Mesendoderm (in vitro differentiated cells): ENCODE data around the gene C1QTNF8.

Source experiments
- DNase-seq: peaks from one replicate; pipeline ENCODE4 v3.0.0; 2013
- H2AK5ac ChIP-seq: 2 replicates; pipeline ENCODE4 v1.6.1; 2013; ENCODE audit warnings: low read length, inconsistent platforms
- H2BK120ac ChIP-seq: 2 replicates; pipeline ENCODE4 v1.6.1; 2013; ENCODE audit warnings: low read depth, mild to moderate bottlenecking, low read length, moderate library complexity, mixed read lengths
- H2BK15ac ChIP-seq: replicated peaks from 2 replicates; pipeline ENCODE4 v1.6.1; 2013; ENCODE audit warnings: low read depth, mild to moderate bottlenecking, moderate library complexity
- H2BK5ac ChIP-seq: 2 replicates; pipeline ENCODE4 v1.6.1; 2013; ENCODE audit warnings: low read length, inconsistent platforms
- H3K18ac ChIP-seq: 2 replicates; pipeline ENCODE4 v1.6.1; 2013; ENCODE audit warnings: mild to moderate bottlenecking, low read length, mixed read lengths
- H3K23ac ChIP-seq: one replicate; pipeline ENCODE4 v1.6.1; 2013; ENCODE audit warnings: low read length
- H3K27ac ChIP-seq: 2 replicates; pipeline ENCODE4 v1.5.1; 2013; ENCODE audit warnings: low read depth, mild to moderate bottlenecking, inconsistent platforms, low read length, moderate library complexity
- H3K27me3 ChIP-seq: 2 replicates; pipeline ENCODE4 v1.6.1; 2013; ENCODE audit warnings: low read length, control low read depth, mild to moderate bottlenecking, inconsistent platforms; ENCODE audit not compliant: insufficient read depth, poor library complexity
- H3K36me3 ChIP-seq: 2 replicates; pipeline ENCODE4 v1.6.1; 2013; ENCODE audit warnings: low read length, inconsistent platforms; ENCODE audit not compliant: control insufficient read depth, insufficient read depth
- H3K4ac ChIP-seq: one replicate; pipeline ENCODE4 v1.6.1; 2013; ENCODE audit warnings: low read depth, mild to moderate bottlenecking, low read length, moderate library complexity
- H3K4me1 ChIP-seq: 2 replicates; pipeline ENCODE4 v1.6.1; 2013; ENCODE audit warnings: low read depth, low read length, inconsistent platforms; ENCODE audit not compliant: control insufficient read depth
- H3K4me2 ChIP-seq: 2 replicates; pipeline ENCODE4 v1.6.1; 2013; ENCODE audit warnings: low read length
- H3K4me3 ChIP-seq: 2 replicates; pipeline ENCODE4 v1.5.1; 2013; ENCODE audit warnings: mild to moderate bottlenecking, low read length
- H3K56ac ChIP-seq: one replicate; pipeline ENCODE4 v1.6.1; 2013; ENCODE audit warnings: low read length
- H3K79me1 ChIP-seq: 2 replicates; pipeline ENCODE4 v1.6.1; 2013; ENCODE audit warnings: low read length, inconsistent platforms
- H3K79me2 ChIP-seq: 2 replicates; pipeline ENCODE4 v1.6.1; 2013; ENCODE audit warnings: mild to moderate bottlenecking, low read length; ENCODE audit not compliant: control insufficient read depth, insufficient read depth
- H3K9ac ChIP-seq: 2 replicates; pipeline ENCODE4 v1.6.1; 2013; ENCODE audit warnings: low read length, inconsistent platforms
- H4K5ac ChIP-seq: one replicate; pipeline ENCODE4 v1.6.1; 2013; ENCODE audit warnings: low read length
- H4K8ac ChIP-seq: one replicate; pipeline ENCODE4 v1.6.1; 2013; ENCODE audit warnings: low read depth, mild to moderate bottlenecking, control low read depth, low read length, moderate library complexity
- whole genome bisulfite sequencing: extraction: QIAGEN DNeasy Blood & Tissue Kit; methylation state at CpG from one replicate; pipeline ENCODE4 v1.1.7; 2013; ENCODE audit warnings: low lambda C conversion rate, missing lambda C conversion rate; ENCODE audit not compliant: insufficient coverage; ENCODE audit errors: extremely low coverage; 5-methylcytosine and 5-hydroxymethylcytosine counted together

C1QTNF8 gene

GRCh38 chr16:1097800-1098199 lies 1.8 kb upstream of the C1QTNF8 start:
- H4K8ac ChIP-seq: no peak overlapping the region
- no peak overlapping the region for H2AK5ac ChIP-seq
- H3K79me1 ChIP-seq: no peaks in the 10 kb centered on the region
- H2BK5ac ChIP-seq: no peak overlapping the region
- H3K79me2 ChIP-seq: no peaks in the 10 kb centered on the region
- DNase-seq: no peak
- H3K18ac ChIP-seq: no peak overlapping the region
- H2BK120ac ChIP-seq: no peak overlapping the region
- no peak overlapping the region for H3K9ac ChIP-seq
- no peak overlapping the region for H3K56ac ChIP-seq
- no CpG with 5 or more reads among the region's 23 CpGs for WGBS
- no peaks in the 10 kb centered on the region for H3K4me1 ChIP-seq
- H3K36me3 ChIP-seq: no peaks in the 10 kb centered on the region
- H3K4ac ChIP-seq: no peak overlapping the region
- no peak overlapping the region for H3K4me3 ChIP-seq
- no peak overlapping the region for H4K5ac ChIP-seq
- H3K23ac ChIP-seq: no peak overlapping the region
- no peak overlapping the region for H3K27ac ChIP-seq
- H2BK15ac ChIP-seq: no peak overlapping the region
- no peaks in the 10 kb centered on the region for H3K27me3 ChIP-seq
- H3K4me2 ChIP-seq: no peak overlapping the region

GRCh38 chr16:1097156-1097555 lies 1.1 kb upstream of the C1QTNF8 start:
- Histone ChIP-seq H3K27me3 (no peaks in the 10 kb centered on the region), H3K4me2 (no peak overlapping the region), H3K9ac (no peak overlapping the region), H2AK5ac (no peak overlapping the region), H4K8ac (no peak overlapping the region), H3K56ac (no peak overlapping the region), H3K4ac (no peak overlapping the region), H3K23ac (no peak overlapping the region), H3K27ac (no peak overlapping the region), H3K18ac (no peak overlapping the region), H2BK120ac (no peak overlapping the region), H4K5ac (no peak overlapping the region), H3K79me1 (no peaks in the 10 kb centered on the region), H2BK15ac (no peak overlapping the region), H2BK5ac (no peak overlapping the region), H3K36me3 (no peaks in the 10 kb centered on the region), H3K79me2 (no peaks in the 10 kb centered on the region), H3K4me1 (no peaks in the 10 kb centered on the region), H3K4me3 (no peak overlapping the region)
- WGBS: no CpG with 5 or more reads among the region's 18 CpGs
- DNase-seq: no peak

- Histone ChIP-seq H3K4me3 (no peak overlapping the region), H3K27ac (no peak overlapping the region), H4K8ac (no peak overlapping the region), H3K4ac (no peak overlapping the region), H3K9ac (no peak overlapping the region), H3K56ac (no peak overlapping the region), H3K79me2 (no peaks in the 10 kb centered on the region), H3K4me1 (peaks cover 2% of the 10 kb centered on the region), H3K18ac (no peak overlapping the region), H2BK15ac (no peak overlapping the region), H3K4me2 (no peak overlapping the region), H3K23ac (no peak overlapping the region), H2AK5ac (no peak overlapping the region), H2BK120ac (no peak overlapping the region), H4K5ac (no peak overlapping the region), H2BK5ac (no peak overlapping the region), H3K79me1 (no peaks in the 10 kb centered on the region), H3K36me3 (no peaks in the 10 kb centered on the region), H3K27me3 (no peaks in the 10 kb centered on the region)
- DNase-seq: no peak
- WGBS: no CpG with 5 or more reads among the region's 16 CpGs
Observed at GRCh38 chr16:1095450-1096168, 435 bp downstream of the C1QTNF8 start.

GRCh38 chr16:1094601-1095449 lies 1.2 kb downstream of the C1QTNF8 start:
- Histone ChIP-seq H3K27ac (no peak overlapping the region), H3K27me3 (no peaks in the 10 kb centered on the region), H3K18ac (no peak overlapping the region), H2BK15ac (no peak overlapping the region), H3K4me1 (peaks cover 2% of the 10 kb centered on the region), H2BK5ac (no peak overlapping the region), H2AK5ac (no peak overlapping the region), H3K4me3 (no peak overlapping the region), H3K9ac (no peak overlapping the region), H3K23ac (no peak overlapping the region), H4K8ac (no peak overlapping the region), H3K4me2 (no peak overlapping the region), H3K79me1 (no peaks in the 10 kb centered on the region), H3K56ac (no peak overlapping the region), H3K79me2 (no peaks in the 10 kb centered on the region), H4K5ac (no peak overlapping the region), H3K4ac (no peak overlapping the region), H2BK120ac (no peak overlapping the region), H3K36me3 (no peaks in the 10 kb centered on the region)
- DNase-seq: no peak
- no CpG with 5 or more reads among the region's 29 CpGs for WGBS

- no peak overlapping the region for H3K18ac ChIP-seq
- peaks cover 2% of the 10 kb centered on the region for H3K4me1 ChIP-seq
- H3K4ac ChIP-seq: no peak overlapping the region
- H2AK5ac ChIP-seq: no peak overlapping the region
- no peak overlapping the region for H3K56ac ChIP-seq
- H2BK15ac ChIP-seq: no peak overlapping the region
- no peak overlapping the region for H2BK120ac ChIP-seq
- no peak overlapping the region for H4K8ac ChIP-seq
- no peaks in the 10 kb centered on the region for H3K27me3 ChIP-seq
- no peak overlapping the region for H3K23ac ChIP-seq
- no CpG with 5 or more reads among the region's 13 CpGs for WGBS
- H3K27ac ChIP-seq: no peak overlapping the region
- H3K4me3 ChIP-seq: no peak overlapping the region
- H4K5ac ChIP-seq: no peak overlapping the region
- no peak overlapping the region for H3K4me2 ChIP-seq
- no peaks in the 10 kb centered on the region for H3K79me1 ChIP-seq
- H2BK5ac ChIP-seq: no peak overlapping the region
- H3K9ac ChIP-seq: no peak overlapping the region
- no peaks in the 10 kb centered on the region for H3K79me2 ChIP-seq
- DNase-seq: no peak
- H3K36me3 ChIP-seq: no peaks in the 10 kb centered on the region
Observed at GRCh38 chr16:1094124-1094479, 1.9 kb downstream of the C1QTNF8 start.
